Stimulated activated CD4-positive, alpha-beta T cell treated with anti-CD3 and anti-CD28 coated beads, Interleukin-1b, Interleukin-23, amount 100 ng/mL, for 24 hours (primary cell): ENCODE results near the gene RAC2.

ENCODE experiments used
- DNase-seq, 4 experiments: peaks; one replicate each; pipeline ENCODE4 v3.0.0-alpha.2; 2020; ENCODE audit warnings: low read depth in 4 of 4, low spot score in 1 of 4

Gene RAC2

DNA sequence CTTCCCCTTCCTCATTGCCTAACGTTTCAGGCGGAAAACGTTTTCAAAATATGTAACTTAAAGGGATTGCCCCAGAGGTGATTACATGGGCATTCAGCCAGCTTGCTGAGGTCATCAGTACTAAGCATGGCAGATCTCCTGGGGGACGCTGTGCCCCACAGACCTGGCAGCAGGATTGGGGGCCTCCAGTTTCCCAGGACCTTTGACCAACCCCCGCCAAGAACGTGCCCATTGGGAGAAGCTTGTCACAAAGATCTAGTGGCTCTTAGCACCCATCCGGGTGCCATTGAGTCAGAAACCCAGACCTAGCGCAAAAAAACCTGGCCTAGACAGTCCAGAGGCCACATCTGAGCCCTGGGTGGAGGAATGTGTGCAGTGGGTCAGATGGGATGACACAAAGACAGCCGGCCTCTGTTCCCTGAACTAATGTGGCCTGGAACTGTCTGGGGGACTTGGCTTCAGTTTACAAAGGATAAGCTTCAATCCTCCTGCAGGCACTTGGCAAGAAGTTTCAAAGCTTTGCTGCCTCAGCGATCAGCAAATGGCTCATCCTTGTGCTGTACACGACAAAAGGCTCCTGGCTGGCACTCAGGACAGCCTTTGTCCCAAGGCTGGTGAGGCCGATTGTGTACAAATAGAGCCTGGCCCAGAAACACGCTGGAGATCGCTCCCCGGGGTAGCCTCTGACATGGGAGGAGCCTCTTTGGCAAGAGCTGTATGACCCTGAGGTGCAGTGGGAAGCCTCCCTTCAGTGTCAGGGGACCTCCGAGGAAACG, 65.5 kb downstream of the RAC2 start:
- no peak for DNase-seq

DNA sequence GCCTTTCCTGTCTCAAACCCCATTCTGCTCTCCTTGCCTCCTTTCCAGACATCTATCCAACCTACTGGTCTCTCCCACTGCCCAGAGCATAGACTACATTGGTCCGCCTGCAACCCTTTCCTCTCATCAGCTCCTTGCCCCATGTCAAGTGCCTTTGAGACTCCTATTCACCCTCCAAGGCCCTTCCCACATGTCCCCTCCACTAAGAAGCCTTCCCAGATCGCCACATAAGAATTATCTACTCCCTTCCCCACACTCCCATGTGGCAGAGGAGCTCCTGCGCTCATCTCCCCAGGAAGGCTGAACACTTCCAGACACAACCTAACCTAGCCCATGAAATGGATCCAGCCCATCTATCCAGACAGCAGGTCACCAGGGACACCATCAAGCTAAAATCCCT, 66.3 kb downstream of the RAC2 start:
- no peak for DNase-seq

DNA sequence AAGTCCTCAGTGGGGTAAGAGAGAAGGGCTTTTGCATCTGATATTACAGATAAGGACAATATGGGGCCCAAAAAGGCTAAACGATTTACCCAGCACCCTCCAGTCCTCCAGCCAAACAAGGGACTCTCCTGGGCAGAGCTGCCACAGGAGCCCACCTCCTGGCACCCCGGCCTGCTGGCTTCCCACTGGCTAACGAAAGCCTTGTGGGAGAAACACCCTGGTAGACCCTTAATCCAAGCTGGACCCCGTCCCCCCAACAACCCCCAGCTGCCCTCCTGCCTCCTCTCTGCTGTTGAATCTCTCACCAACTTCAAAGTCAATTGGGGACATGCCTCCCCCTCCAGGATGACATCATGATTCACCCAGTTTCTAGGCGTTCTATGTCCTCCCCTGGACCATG, 66.8 kb downstream of the RAC2 start:
- DNase-seq, result no peak

DNA sequence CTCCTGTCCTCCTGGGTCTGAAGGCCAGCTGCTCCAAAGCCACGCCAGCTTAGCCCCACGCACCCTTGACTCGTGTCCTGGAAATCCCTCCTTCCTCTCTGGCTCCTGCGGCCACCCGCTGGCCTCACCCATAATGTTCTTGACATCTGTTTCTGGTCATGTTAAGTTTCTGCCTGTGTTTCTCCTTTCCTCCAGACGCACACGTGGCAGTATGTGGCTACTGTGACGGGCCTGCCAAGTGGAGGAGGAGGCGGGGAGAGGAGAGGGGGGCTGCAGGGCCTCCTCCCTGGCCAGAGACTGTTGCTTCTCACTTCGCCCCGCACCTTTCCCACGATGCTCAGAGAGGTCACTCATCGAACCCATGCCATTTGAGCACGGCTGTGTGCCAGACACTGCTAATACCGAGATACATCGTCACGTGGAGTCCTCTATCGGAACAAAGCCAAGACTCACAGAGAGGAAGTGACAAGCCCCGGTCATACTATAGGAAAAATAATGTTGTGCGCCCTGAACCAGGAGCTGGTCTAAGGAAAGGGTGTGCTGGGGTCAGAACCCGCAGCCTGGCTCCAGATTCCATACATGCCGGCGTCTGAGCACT, 67.5 kb downstream of the RAC2 start:
- no peak for DNase-seq

DNA sequence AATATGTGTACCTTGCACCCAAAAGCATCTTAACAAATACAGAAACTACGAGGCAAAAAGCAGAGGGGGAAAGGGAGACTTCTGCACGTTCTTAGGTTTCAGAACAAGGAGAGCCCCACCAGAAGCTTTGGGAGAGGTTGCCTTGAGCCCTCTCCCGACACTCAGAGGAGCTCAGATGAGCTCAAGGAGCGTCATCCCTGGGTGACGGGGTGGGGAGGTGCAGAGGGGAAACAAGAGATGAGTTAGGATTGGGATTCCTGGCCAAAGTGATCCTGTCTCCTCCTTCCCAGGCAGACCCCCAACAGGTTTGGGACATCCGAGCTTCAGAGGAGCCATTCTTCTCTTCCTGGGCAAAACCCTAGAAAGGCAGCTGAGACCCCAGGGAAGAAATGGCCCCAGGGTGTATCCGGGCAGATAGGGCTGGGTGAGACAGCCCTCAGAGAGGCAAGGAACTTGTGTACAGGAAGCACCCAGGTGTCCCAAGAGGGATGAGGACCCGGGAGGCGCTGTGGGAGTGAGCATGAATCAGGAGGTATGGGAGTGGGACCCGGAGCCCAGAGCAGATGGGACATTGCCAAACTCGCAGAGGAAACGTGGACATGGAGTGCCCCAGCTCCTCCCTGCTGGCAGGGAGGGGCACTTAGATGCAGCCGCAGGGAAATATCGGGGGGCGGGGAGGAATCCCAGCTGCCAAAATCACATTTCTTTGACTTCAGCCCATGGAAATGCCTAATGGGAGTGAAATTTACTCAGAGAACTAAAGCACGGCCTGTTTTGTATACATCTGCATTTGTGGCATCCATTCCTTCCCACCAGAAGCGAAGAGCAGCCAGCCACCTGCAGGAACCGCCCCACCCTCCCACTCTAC, 68.4 kb downstream of the RAC2 start:
- DNase-seq, result no peak
